K562 (cell line): ENCODE data around the gene WNK1. TPM values are rescaled to one million over a fixed set of nuclear protein-coding genes. Genes with fewer than 3 reads are reported as not detected.

ENCODE experiments used
- ATAC-seq: fragments of 200-7000 bp; cut with Tn5 transposase; 3 replicates; pipeline ENCODE4 v1.9.1; 2020; ENCODE audit warnings: moderate library complexity
- BruUV-seq: library from RNA; stranded (reverse); fragments of 400-500 nt; replicated peaks from 2 replicates; lab custom pipeline; 2021; lab: Mats Ljungman, UMichigan
- CTCF ChIA-PET: fragments of 300-600 bp; formaldehyde crosslinking; extraction: SDS; loops from one replicate; lab custom pipeline; 2021; ENCODE audit warnings: low intra/inter-chr PET ratio; lab: Yijun Ruan, JAX
- POLR2A ChIA-PET: fragments of 300-600, 350-650 bp; sonication (Branson Sonifier 250); formaldehyde crosslinking; extraction: SDS; loops from one replicate; lab custom pipeline; 2021; ENCODE audit warnings: antibody characterized with exemption, inconsistent platforms; lab: Yijun Ruan, JAX
- DNase-seq, 4 experiments: peaks; one replicate each; pipeline versions ENCODE4 v3.0.0 to v3.0.0-alpha.2; 2011 to 2018; ENCODE audit warnings: low spot score in 3 of 4, mixed read lengths in 3 of 4; ENCODE audit errors: extremely low read depth in 1 of 4
- FAIRE-seq: peaks from 2 replicates; lab custom pipeline; 2011; peaks lifted over from hg19 to GRCh38; lab: Jason Lieb, UNC
- H2AFZ ChIP-seq: 2 replicates; pipeline ENCODE4 v1.6.0; 2011; ENCODE audit warnings: low read depth, low read length, control low read depth, inconsistent platforms
- H3K27ac ChIP-seq: fragments of 200-600 bp; 3 replicates; pipeline ENCODE4 v1.8.0; 2011; ENCODE audit warnings: low read depth, mild to moderate bottlenecking, control low read depth, inconsistent platforms, low read length, moderate library complexity, mixed read lengths; ENCODE audit errors: extremely low read depth
- H3K27me3 ChIP-seq, 2 experiments: fragments of 300-600 bp in 1 of 2; 2 replicates in 1 of 2; 3 replicates in 1 of 2; pipeline versions ENCODE4 v1.6.0 to v1.8.0; 2011; ENCODE audit warnings: inconsistent platforms in 2 of 2, low read length in 2 of 2, mild to moderate bottlenecking in 1 of 2, mixed read lengths in 1 of 2, moderate library complexity in 1 of 2; ENCODE audit not compliant: control insufficient read depth in 2 of 2, insufficient read depth in 2 of 2
- H3K36me3 ChIP-seq: fragments of 300-600 bp; 3 replicates; pipeline ENCODE4 v1.8.0; 2011; ENCODE audit warnings: mild to moderate bottlenecking, low read length, inconsistent platforms; ENCODE audit not compliant: control insufficient read depth, insufficient read depth
- H3K4me1 ChIP-seq, 2 experiments: fragments of 200-600 bp in 1 of 2; replicated peaks in 1 of 2; 2 replicates in 1 of 2; 3 replicates in 1 of 2; pipeline versions ENCODE4 v1.5.1 to v1.8.0; 2011; ENCODE audit warnings: inconsistent platforms in 2 of 2, low read length in 2 of 2, mild to moderate bottlenecking in 1 of 2, mixed read lengths in 1 of 2, moderate library complexity in 1 of 2; ENCODE audit not compliant: control insufficient read depth in 2 of 2, insufficient read depth in 2 of 2
- H3K4me2 ChIP-seq: 2 replicates; pipeline ENCODE4 v1.6.1; 2011; ENCODE audit warnings: low read length, control low read depth, inconsistent platforms, mixed read lengths; ENCODE audit not compliant: insufficient read depth
- H3K4me3 ChIP-seq: fragments of 200-600 bp; sonication (generic), shearing (Covaris generic); 2 replicates; pipeline ENCODE4 v1.5.1; 2016; ENCODE audit warnings: control low read depth, inconsistent platforms
- H3K79me2 ChIP-seq: fragments of 200-600 bp; 3 replicates; pipeline ENCODE4 v1.8.0; 2011; ENCODE audit warnings: low read length, inconsistent platforms; ENCODE audit not compliant: control insufficient read depth, insufficient read depth
- H3K9ac ChIP-seq, 2 experiments: 2 replicates each; pipeline versions ENCODE4 v1.6.0 to v1.6.1; 2011; ENCODE audit warnings: low read depth in 2 of 2, low read length in 2 of 2, control low read depth in 1 of 2, inconsistent platforms in 1 of 2, mild to moderate bottlenecking in 1 of 2, mixed read lengths in 1 of 2; ENCODE audit not compliant: insufficient read depth in 1 of 2
- H3K9me1 ChIP-seq: one replicate; pipeline ENCODE4 v1.6.0; 2011; ENCODE audit warnings: inconsistent platforms, mild to moderate bottlenecking, low read length, moderate library complexity; ENCODE audit not compliant: control insufficient read depth, insufficient read depth
- H3K9me3 ChIP-seq: replicated peaks from 2 replicates; pipeline ENCODE4 v1.5.1; 2011; ENCODE audit warnings: low read depth, low read length, inconsistent platforms; ENCODE audit not compliant: control insufficient read depth, insufficient read depth
- H4K20me1 ChIP-seq: replicated peaks from 2 replicates; pipeline ENCODE4 v1.6.1; 2011; ENCODE audit warnings: low read length, inconsistent platforms, mixed read lengths; ENCODE audit not compliant: control insufficient read depth, insufficient read depth
- CHCHD3 ChIP-seq: fragments of 250-450 bp; sonication (Bioruptor Pico); IDR thresholded peaks from 2 replicates; pipeline ENCODE4 v2.1.2; 2022; ENCODE audit warnings: mild to moderate bottlenecking
- CHD1 ChIP-seq: fragments of 200-600 bp; sonication (generic); IDR thresholded peaks from one replicate; pipeline ENCODE4 v1.6.1; 2012; ENCODE audit warnings: mild to moderate bottlenecking, moderate library complexity, low read length, inconsistent platforms
- CHD4 ChIP-seq: fragments of 200-600 bp; sonication (generic); IDR thresholded peaks from 3 replicates; pipeline ENCODE4 v1.6.1; 2012; ENCODE audit warnings: low read depth, mild to moderate bottlenecking, mixed read lengths, low read length, inconsistent platforms; ENCODE audit not compliant: insufficient read depth, insufficient replicate concordance, poor library complexity, severe bottlenecking
- E2F3 ChIP-seq: fragments of 250-450 bp; sonication (Bioruptor Pico); IDR thresholded peaks from 2 replicates; pipeline ENCODE4 v1.4.0; 2020; ENCODE audit warnings: mild to moderate bottlenecking
- ETV6 ChIP-seq, 3 experiments: fragments of 150-350 bp in 1 of 3; sonication (generic) in 1 of 3; formaldehyde crosslinking in 1 of 3; IDR thresholded peaks; 2 replicates each; pipeline versions ENCODE4 v1.6.1 to v1.8.0; 2014 to 2022; ENCODE audit warnings: borderline replicate concordance in 2 of 3, low read depth in 2 of 3, antibody characterized with exemption in 1 of 3, low read length in 1 of 3, mild to moderate bottlenecking in 1 of 3, missing genetic modification reagents in 1 of 3
- HINFP ChIP-seq: fragments of 450-650 bp; conservative IDR thresholded peaks from 2 replicates; pipeline ENCODE4 v1.6.1; 2016; ENCODE audit warnings: missing genetic modification characterization, low read depth, mild to moderate bottlenecking, control low read depth, missing compliant biosample characterization
- JUN ChIP-seq, 2 experiments: sonication (generic) in 1 of 2; formaldehyde crosslinking in 1 of 2; IDR thresholded peaks; 2 replicates each; pipeline versions ENCODE4 v1.6.1 to v1.8.0; 2012 to 2022; ENCODE audit warnings: borderline replicate concordance in 2 of 2, mild to moderate bottlenecking in 2 of 2, improper control_type of control experiment in 1 of 2, low read depth in 1 of 2, low read length in 1 of 2, missing genetic modification reagents in 1 of 2
- MLX ChIP-seq, 2 experiments: fragments of 450-650 bp in 1 of 2; sonication (generic) in 1 of 2; formaldehyde crosslinking; conservative IDR thresholded peaks; 2 replicates each; pipeline versions ENCODE4 v1.4.0 to v1.8.1; 2020 to 2022; ENCODE audit warnings: mild to moderate bottlenecking in 1 of 2, missing genetic modification reagents in 1 of 2
- PHF8 ChIP-seq: fragments of 200-600 bp; sonication (generic); IDR thresholded peaks from 2 replicates; pipeline ENCODE4 v1.6.1; 2012; ENCODE audit warnings: mixed run types, mild to moderate bottlenecking, inconsistent platforms, low read length, moderate library complexity, borderline replicate concordance
- RBFOX2 ChIP-seq: fragments of 200-400 bp; formaldehyde crosslinking; IDR thresholded peaks from 2 replicates; pipeline ENCODE4 v1.6.1; 2017; ENCODE audit warnings: low read depth, mild to moderate bottlenecking, low read length, moderate library complexity
- SPI1 ChIP-seq: IDR thresholded peaks from 2 replicates; pipeline ENCODE4 v1.6.1; 2011; ENCODE audit warnings: low read depth, low read length, control low read depth, borderline replicate concordance
- TRIM28 ChIP-seq: fragments of 450-650 bp; IDR thresholded peaks from 2 replicates; pipeline ENCODE4 v1.6.1; 2017
- ZEB2 ChIP-seq: fragments of 450-650 bp; IDR thresholded peaks from 2 replicates; pipeline ENCODE4 v1.6.1; 2016
- ZNF197 ChIP-seq: fragments of 200-800 bp; sonication (Bioruptor generic); IDR thresholded peaks from 2 replicates; pipeline ENCODE4 v1.6.1; 2016; ENCODE audit warnings: low read depth, missing genetic modification characterization, missing compliant biosample characterization
- ZNF668 ChIP-seq: fragments of 250-450 bp; sonication (Bioruptor Pico); IDR thresholded peaks from 2 replicates; pipeline ENCODE4 v1.8.0; 2022; ENCODE audit warnings: mild to moderate bottlenecking, inconsistent platforms
- ZSCAN32 ChIP-seq: fragments of 450-650 bp; formaldehyde crosslinking; IDR thresholded peaks from 2 replicates; pipeline ENCODE4 v1.4.0; 2020; ENCODE audit warnings: mild to moderate bottlenecking, moderate library complexity
- WGBS: fragments of 100-300 bp; shearing (Covaris generic); methylation state at CpG from one replicate; pipeline ENCODE4 v1.1.6; 2016; ENCODE audit warnings: low coverage, mixed read lengths; ENCODE audit not compliant: insufficient coverage; ENCODE audit errors: missing lambda C conversion rate; 5-methylcytosine and 5-hydroxymethylcytosine counted together
- in situ Hi-C: fragments of 300-500 bp; cut with MboI; formaldehyde crosslinking; loops from 4 replicates; pipeline ENCODE4 v1.15.0; 2018; ENCODE audit warnings: inconsistent platforms, mixed read lengths
- intact Hi-C: fragments of 100-400 bp; cut with micrococcal nuclease; formaldehyde crosslinking; loops from 2 replicates; pipeline ENCODE4 v1.14.2; 2022
- polyA plus RNA-seq, 8 experiments: library from polyadenylated mRNA; depleted of rRNA in 4 of 8; stranded (reverse) in 5 of 8; unstranded in 3 of 8; fragments of >200 nt; fragmentation: Nextera tagmentation in 2 of 8; fragmentation: Illumina TruSeq in 1 of 8; extraction: Ambion mirVana in 2 of 8; extraction: Trizol in 1 of 8; gene quantifications; 2 replicates each; pipeline versions ENCODE4 v1.2.1 to v1.2.3, GENCODE V29; 2011 to 2014; ENCODE audit warnings: inconsistent platforms in 1 of 8, missing spikeins in 1 of 8
- total RNA-seq, 7 experiments: library from RNA; depleted of rRNA in 6 of 7; stranded (reverse); fragments of >200 nt in 6 of 7; fragmentation: Illumina TruSeq in 2 of 7; extraction: Trizol in 2 of 7; gene quantifications; 2 replicates each; pipeline versions ENCODE4 v1.2.1 to v1.2.3, GENCODE V29; 2011 to 2021; ENCODE audit warnings: low replicate concordance in 1 of 7
- TF ChIP-seq, protein P1 (sequence below): fragments of 150-350 bp; conservative IDR thresholded peaks from 2 replicates; pipeline ENCODE4 v1.6.1; 2014; ENCODE audit warnings: low read length

Gene WNK1
- total and polyA plus RNA-seq, 9 of the 15 experiments (the other 6 are each of a cell fraction or from before 2014, with no cell fraction given), result 4.3 to 73.9 (median 31.0) TPM

GRCh38 chr12:931060-931459 is 178.7 kb downstream of the WNK1 start:
- Histone ChIP-seq H3K9me1 (no peaks in the 10 kb centered on the region), H3K27me3 (no peaks in the 10 kb centered on the region), H3K27ac (no peak overlapping the region), H3K9ac (no peak overlapping the region), H3K36me3 (peaks cover 38% of the 10 kb centered on the region; the same call in 2 of the 3 replicates), H3K79me2 (no peaks in the 10 kb centered on the region), H3K4me2 (no peak overlapping the region), H3K4me3 (no peak overlapping the region), H3K4me1 (no peaks in the 10 kb centered on the region; a peak in 1 of 5 replicates), H2AFZ (no peak overlapping the region), H3K9me3 (no peaks in the 10 kb centered on the region), H4K20me1 (no peaks in the 10 kb centered on the region)
- ATAC-seq (no peak), FAIRE-seq (no peak), DNase-seq (no peak)
- CTCF ChIA-PET, result no interaction called here
- intact Hi-C loops (no loop called here), in situ Hi-C loops (no loop called here)
- POLR2A ChIA-PET, result no interaction called here
- 93% methylated on average over 3 of the region's 5 CpGs for WGBS
- no TSS peak for BruUV-seq
- TF ChIP-seq MLX (CRISPR knock-in tag; conservative IDR thresholded peaks at IDR 0.05), result no peak
- TF ChIP-seq SPI1, result no peak
- no peak for TF ChIP-seq ZEB2
- no peak for TF ChIP-seq CHD4
- TF ChIP-seq TRIM28, result no peak
- TF ChIP-seq CHCHD3 (CRISPR knock-in tag), result no peak
- no peak for TF ChIP-seq PHF8
- TF ChIP-seq CHD1, result no peak
- TF ChIP-seq ZSCAN32, result no peak
- no peak for TF ChIP-seq HINFP (tag)
- no peak for TF ChIP-seq E2F3 (CRISPR knock-in tag)
- no peak for TF ChIP-seq JUN (IDR thresholded peaks at IDR 0.05; ENCODE audit: borderline replicate concordance, low read depth, low read length)
- TF ChIP-seq JUN (CRISPR knock-in tag; IDR thresholded peaks at IDR 0.05; ENCODE audit: borderline replicate concordance), result no peak
- TF ChIP-seq, protein P1, sequence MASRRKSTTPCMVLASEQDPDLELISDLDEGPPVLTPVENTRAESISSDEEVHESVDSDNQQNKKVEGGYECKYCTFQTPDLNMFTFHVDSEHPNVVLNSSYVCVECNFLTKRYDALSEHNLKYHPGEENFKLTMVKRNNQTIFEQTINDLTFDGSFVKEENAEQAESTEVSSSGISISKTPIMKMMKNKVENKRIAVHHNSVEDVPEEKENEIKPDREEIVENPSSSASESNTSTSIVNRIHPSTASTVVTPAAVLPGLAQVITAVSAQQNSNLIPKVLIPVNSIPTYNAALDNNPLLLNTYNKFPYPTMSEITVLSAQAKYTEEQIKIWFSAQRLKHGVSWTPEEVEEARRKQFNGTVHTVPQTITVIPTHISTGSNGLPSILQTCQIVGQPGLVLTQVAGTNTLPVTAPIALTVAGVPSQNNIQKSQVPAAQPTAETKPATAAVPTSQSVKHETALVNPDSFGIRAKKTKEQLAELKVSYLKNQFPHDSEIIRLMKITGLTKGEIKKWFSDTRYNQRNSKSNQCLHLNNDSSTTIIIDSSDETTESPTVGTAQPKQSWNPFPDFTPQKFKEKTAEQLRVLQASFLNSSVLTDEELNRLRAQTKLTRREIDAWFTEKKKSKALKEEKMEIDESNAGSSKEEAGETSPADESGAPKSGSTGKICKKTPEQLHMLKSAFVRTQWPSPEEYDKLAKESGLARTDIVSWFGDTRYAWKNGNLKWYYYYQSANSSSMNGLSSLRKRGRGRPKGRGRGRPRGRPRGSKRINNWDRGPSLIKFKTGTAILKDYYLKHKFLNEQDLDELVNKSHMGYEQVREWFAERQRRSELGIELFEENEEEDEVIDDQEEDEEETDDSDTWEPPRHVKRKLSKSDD, result no peak
- no peak for TF ChIP-seq ZNF197 (CRISPR knock-in tag)
- TF ChIP-seq ETV6 (IDR thresholded peaks at IDR 0.05; ENCODE audit: borderline replicate concordance in 1 of 2, low read depth in 2 of 2, low read length in 1 of 2), result no peak
- TF ChIP-seq ETV6 (CRISPR knock-in tag; IDR thresholded peaks at IDR 0.05; ENCODE audit: borderline replicate concordance), result no peak
- no peak for TF ChIP-seq RBFOX2
- TF ChIP-seq ZNF668 (CRISPR knock-in tag), result no peak
